GM12878 (cell line): Measurements from ENCODE around the gene PGAM1. TPM values are rescaled to one million over a fixed set of nuclear protein-coding genes. Genes with fewer than 3 reads are reported as not detected.

Source experiments
- ATAC-seq: fragments of 200-7000 bp; cut with Tn5 transposase; 3 replicates; pipeline ENCODE4 v1.9.1; 2020; ENCODE audit warnings: mild to moderate bottlenecking, moderate library complexity
- BruUV-seq: library from RNA; stranded (reverse); fragments of 400-500 nt; replicated peaks from 2 replicates; lab custom pipeline; 2021; lab: Mats Ljungman, UMichigan
- CTCF ChIA-PET: fragments of 300-600 bp; sonication (Branson Sonifier 250); formaldehyde crosslinking; extraction: SDS; loops from one replicate; lab custom pipeline; 2021; ENCODE audit warnings: inconsistent platforms; lab: Yijun Ruan, JAX
- POLR2A ChIA-PET: fragments of 350-600 bp; formaldehyde crosslinking; extraction: SDS; loops from one replicate; lab custom pipeline; 2021; ENCODE audit warnings: inconsistent platforms; lab: Charles Lee
- RAD21 ChIA-PET: fragments of 300-600 bp; sonication (Branson Sonifier 250); formaldehyde crosslinking; loops from one replicate; lab custom pipeline; 2023; ENCODE audit warnings: antibody characterized with exemption; ENCODE audit not compliant: unreplicated experiment; lab: Charles Lee
- SMC1A ChIA-PET: fragments of 300-600 bp; sonication (Branson Sonifier 250); formaldehyde crosslinking; loops from one replicate; lab custom pipeline; 2023; ENCODE audit not compliant: unreplicated experiment, uncharacterized antibody; lab: Charles Lee
- DNase-seq: peaks from one replicate; pipeline ENCODE4 v3.0.0-alpha.2; 2011; ENCODE audit warnings: low read depth, low spot score
- FAIRE-seq: peaks from 3 replicates; lab custom pipeline; 2011; peaks lifted over from hg19 to GRCh38; lab: Jason Lieb, UNC
- H2AFZ ChIP-seq: 2 replicates; pipeline ENCODE4 v1.6.0; 2011; ENCODE audit warnings: low read depth, low read length, control low read depth; ENCODE audit not compliant: control insufficient read depth
- H3K27ac ChIP-seq: 2 replicates; pipeline ENCODE4 v1.5.1; 2011; ENCODE audit warnings: control low read depth; ENCODE audit not compliant: control insufficient read depth, insufficient read depth
- H3K27me3 ChIP-seq, 2 experiments: replicated peaks in 1 of 2; 2 replicates each; pipeline versions ENCODE4 v1.6.0 to v1.6.1; 2011; ENCODE audit warnings: low read length in 1 of 2; ENCODE audit not compliant: control insufficient read depth in 2 of 2, insufficient read depth in 2 of 2
- H3K36me3 ChIP-seq, 2 experiments: 2 replicates each; pipeline ENCODE4 v1.5.1; 2011; ENCODE audit warnings: low read length in 1 of 2; ENCODE audit not compliant: control insufficient read depth in 2 of 2, insufficient read depth in 2 of 2
- H3K4me1 ChIP-seq: 2 replicates; pipeline ENCODE4 v1.6.1; 2011; ENCODE audit warnings: mild to moderate bottlenecking, low read length, moderate library complexity, mixed read lengths; ENCODE audit not compliant: control insufficient read depth, insufficient read depth
- H3K4me2 ChIP-seq: 2 replicates; pipeline ENCODE4 v1.6.0; 2011; ENCODE audit warnings: control low read depth; ENCODE audit not compliant: control insufficient read depth, insufficient read depth
- H3K4me3 ChIP-seq: fragments of 200-600 bp; sonication (generic); 2 replicates; pipeline ENCODE4 v1.5.1; 2016
- H3K79me2 ChIP-seq: 2 replicates; pipeline ENCODE4 v1.6.0; 2011; ENCODE audit warnings: low read length; ENCODE audit not compliant: control insufficient read depth, insufficient read depth
- H3K9ac ChIP-seq: 2 replicates; pipeline ENCODE4 v1.8.0; 2011; ENCODE audit warnings: low read length, control low read depth, mixed read lengths; ENCODE audit not compliant: control insufficient read depth, insufficient read depth
- H3K9me3 ChIP-seq: replicated peaks from 3 replicates; pipeline ENCODE4 v1.5.1; 2011; ENCODE audit warnings: mild to moderate bottlenecking, low read length; ENCODE audit not compliant: control insufficient read depth, insufficient read depth
- H4K20me1 ChIP-seq: 2 replicates; pipeline ENCODE4 v1.6.0; 2011; ENCODE audit not compliant: control insufficient read depth, insufficient read depth
- ATF7 ChIP-seq: fragments of 450-650 bp; IDR thresholded peaks from 2 replicates; pipeline ENCODE4 v1.6.1; 2016; ENCODE audit warnings: low read depth, mild to moderate bottlenecking
- BCL11A ChIP-seq: IDR thresholded peaks from 2 replicates; pipeline ENCODE4 v1.6.1; 2011; ENCODE audit warnings: low read depth, low read length
- BRCA1 ChIP-seq: IDR thresholded peaks from 2 replicates; pipeline ENCODE4 v1.6.1; 2011; ENCODE audit warnings: low read depth, low read length, improper control_type of control experiment
- CREM ChIP-seq: IDR thresholded peaks from 2 replicates; pipeline ENCODE4 v1.6.1; 2014; ENCODE audit warnings: antibody characterized with exemption, low read depth
- FOS ChIP-seq: IDR thresholded peaks from 3 replicates; pipeline ENCODE4 v1.6.1; 2011; ENCODE audit warnings: borderline replicate concordance; ENCODE audit not compliant: insufficient read length; ENCODE audit errors: extremely low read depth
- JUNB ChIP-seq: IDR thresholded peaks from 2 replicates; pipeline ENCODE4 v1.6.1; 2016; ENCODE audit warnings: antibody characterized with exemption, mild to moderate bottlenecking
- KDM1A ChIP-seq: fragments of 200-600 bp; sonication (generic); IDR thresholded peaks from 2 replicates; pipeline ENCODE4 v1.6.1; 2016; ENCODE audit warnings: borderline replicate concordance
- PAX8 ChIP-seq: fragments of 450-650 bp; IDR thresholded peaks from 2 replicates; pipeline ENCODE4 v1.6.1; 2017; ENCODE audit warnings: mild to moderate bottlenecking, moderate library complexity
- PBX3 ChIP-seq: IDR thresholded peaks from 2 replicates; pipeline ENCODE4 v1.6.1; 2011; ENCODE audit warnings: mild to moderate bottlenecking, low read depth, low read length, moderate library complexity; ENCODE audit not compliant: insufficient replicate concordance
- PML ChIP-seq: IDR thresholded peaks from 2 replicates; pipeline ENCODE4 v1.6.1; 2012; ENCODE audit warnings: low read length, inconsistent platforms
- POLR2AphosphoS2 ChIP-seq: IDR thresholded peaks from 2 replicates; pipeline ENCODE4 v1.6.1; 2011; ENCODE audit warnings: low read depth, mild to moderate bottlenecking, low read length, improper control_type of control experiment, moderate library complexity
- POU2F2 ChIP-seq: IDR thresholded peaks from 3 replicates; pipeline ENCODE4 v1.6.1; 2011; ENCODE audit warnings: low read depth, mild to moderate bottlenecking, low read length, borderline replicate concordance
- RELA ChIP-seq: fragments of 450-650 bp; IDR thresholded peaks from 2 replicates; pipeline ENCODE4 v1.8.0; 2014; ENCODE audit warnings: borderline replicate concordance; ENCODE audit not compliant: partially characterized antibody
- RFX5 ChIP-seq: IDR thresholded peaks from 2 replicates; pipeline ENCODE4 v1.6.1; 2011; ENCODE audit warnings: low read depth, low read length, improper control_type of control experiment
- RUNX3 ChIP-seq: IDR thresholded peaks from 2 replicates; pipeline ENCODE4 v1.6.1; 2012; ENCODE audit warnings: low read length, inconsistent platforms
- SIX5 ChIP-seq: IDR thresholded peaks from 2 replicates; pipeline ENCODE4 v1.6.1; 2011; ENCODE audit warnings: mild to moderate bottlenecking, low read depth, low read length, moderate library complexity; ENCODE audit not compliant: severe bottlenecking
- SMAD5 ChIP-seq: IDR thresholded peaks from 2 replicates; pipeline ENCODE4 v1.6.1; 2016; ENCODE audit warnings: antibody characterized with exemption, low read depth
- SPI1 ChIP-seq: IDR thresholded peaks from 2 replicates; pipeline ENCODE4 v1.6.1; 2011; ENCODE audit warnings: low read depth, mild to moderate bottlenecking, low read length, moderate library complexity, borderline replicate concordance; ENCODE audit not compliant: insufficient read depth
- SREBF1 ChIP-seq: IDR thresholded peaks from 2 replicates; pipeline ENCODE4 v1.6.1; 2012; ENCODE audit warnings: mild to moderate bottlenecking, low read length
- SUZ12 ChIP-seq: fragments of 200-600 bp; sonication (generic); IDR thresholded peaks from one replicate; pipeline ENCODE4 v1.6.1; 2018; ENCODE audit warnings: antibody characterized with exemption, mild to moderate bottlenecking; ENCODE audit not compliant: unreplicated experiment
- TAF1 ChIP-seq: IDR thresholded peaks from 2 replicates; pipeline ENCODE4 v1.6.1; 2011; ENCODE audit warnings: mild to moderate bottlenecking, low read depth, low read length, borderline replicate concordance
- TCF3 ChIP-seq: IDR thresholded peaks from 2 replicates; pipeline ENCODE4 v1.6.1; 2012; ENCODE audit warnings: low read depth, mild to moderate bottlenecking, low read length, borderline replicate concordance; ENCODE audit not compliant: insufficient read depth
- YY1 ChIP-seq: IDR thresholded peaks from 2 replicates; pipeline ENCODE4 v1.6.1; 2011; ENCODE audit warnings: low read depth, mild to moderate bottlenecking, low read length
- ZSCAN29 ChIP-seq: fragments of 450-650 bp; IDR thresholded peaks from 2 replicates; pipeline ENCODE4 v1.6.1; 2017; ENCODE audit warnings: mild to moderate bottlenecking, moderate library complexity
- WGBS: methylation state at CpG from one replicate; pipeline ENCODE4 v1.1.6; 2016; ENCODE audit warnings: low lambda C conversion rate; ENCODE audit not compliant: insufficient replicate concordance, insufficient coverage; ENCODE audit errors: missing lambda C conversion rate; 5-methylcytosine and 5-hydroxymethylcytosine counted together
- in situ Hi-C: fragments of 300-500 bp; cut with MboI; formaldehyde crosslinking; loops from 9 replicates; pipeline ENCODE4 v1.14.3; 2018; ENCODE audit warnings: mixed read lengths
- intact Hi-C: fragments of 100-400 bp; cut with micrococcal nuclease; formaldehyde crosslinking; loops from one replicate; pipeline ENCODE4 v1.14.2; 2022; ENCODE audit not compliant: unreplicated experiment
- polyA plus RNA-seq, 11 experiments: library from polyadenylated mRNA; depleted of rRNA in 4 of 11; unstranded in 6 of 11; stranded (reverse) in 5 of 11; fragments of >200 nt; fragmentation: Nextera tagmentation in 4 of 11; fragmentation: Illumina TruSeq in 1 of 11; extraction: Ambion mirVana in 4 of 11; extraction: Trizol in 1 of 11; gene quantifications; 1 replicate in 1 of 11; 2 replicates in 10 of 11; pipeline versions ENCODE4 v1.2.1 to v1.2.3, GENCODE V29; 2011 to 2016; ENCODE audit warnings: inconsistent platforms in 2 of 11, missing spikeins in 2 of 11, low read depth in 1 of 11
- total RNA-seq, 4 experiments: library from RNA; depleted of rRNA in 3 of 4; stranded (reverse); fragments of >200 nt in 3 of 4; fragmentation: Illumina TruSeq in 1 of 4; extraction: Trizol in 1 of 4; gene quantifications; 2 replicates each; pipeline versions ENCODE4 v1.2.1 to v1.2.3, GENCODE V29; 2013 to 2021
- TF ChIP-seq, protein P1 (sequence below): IDR thresholded peaks from 2 replicates; pipeline ENCODE4 v1.6.1; 2012; ENCODE audit warnings: low read depth, low read length, improper control_type of control experiment

Gene PGAM1
- total and polyA plus RNA-seq, 10 of the 15 experiments (the other 5 are each of a cell fraction or from before 2014, with no cell fraction given), result 115 to 1,362 (median 744) TPM

DNA sequence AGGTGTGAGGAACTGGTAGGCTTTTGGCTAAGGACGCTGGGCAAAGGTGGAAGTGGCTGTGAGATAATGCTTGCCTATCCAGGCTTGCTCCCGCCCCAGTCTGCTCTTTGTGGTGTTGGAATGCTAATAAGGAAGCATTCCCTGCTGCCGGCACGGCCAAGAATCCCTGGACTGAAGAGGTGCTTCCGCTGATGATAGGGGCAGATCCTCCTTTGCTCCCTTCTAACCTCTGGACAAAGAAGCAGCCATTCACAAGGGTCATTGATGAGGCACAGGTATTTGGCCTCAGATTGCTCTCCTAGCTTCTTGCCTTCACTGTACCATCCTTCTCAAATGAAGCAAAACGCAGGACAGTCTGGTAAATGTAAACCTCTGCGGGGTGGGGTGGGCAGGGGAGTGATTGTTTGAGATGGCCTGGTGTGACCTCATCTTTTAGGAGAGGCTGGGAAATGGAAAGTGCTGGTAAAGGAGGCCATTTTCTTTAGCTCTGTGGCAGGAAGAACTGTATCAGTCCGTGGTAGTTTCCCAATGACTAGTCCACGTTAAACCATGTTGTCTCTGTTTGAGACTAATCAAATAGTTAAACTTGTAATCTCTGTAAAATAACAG is 1.7 kb downstream of the PGAM1 start:
- FAIRE-seq (no peak), DNase-seq (no peak), ATAC-seq (peak; percentile 63)
- ChIA-PET POLR2A (interaction anchor here (0.7 to 2.6 kb wide), 6 partner anchors 10 to 309 kb away, joined by 3 to 9 read pairs (median 4); partner anchors contain the start of gene RRP12), SMC1A (interaction anchor here (0.8 to 2.1 kb wide), 5 partner anchors 11 to 27 kb away, joined by 3 to 12 read pairs (median 3); partner anchors contain the start of gene RRP12), RAD21 (interaction anchor here (1.4 to 1.9 kb wide), 2 partner anchors 15 to 20 kb away, joined by 3 to 4 read pairs; no protein-coding TSS in a partner anchor), CTCF (interaction anchor here (0.6 to 1.9 kb wide), 7 partner anchors 14 to 149 kb away, joined by 3 to 10 read pairs (median 4); partner anchors contain the start of gene RRP12)
- intact Hi-C loops, result loop anchor here (2.0 to 5.0 kb wide), 2 partner anchors 21 to 70 kb away; partner anchors contain the start of genes MMS19 and UBTD1
- Histone ChIP-seq H4K20me1 (peaks cover 8% of the 10 kb centered on the region; the same call in 1 of the 2 replicates), H3K36me3 (peaks cover 5 to 19% of the 10 kb centered on the region in 2 experiments; a peak in 3 of 4 replicates), H3K4me2 (peak overlapping the region; percentile 78), H3K9me3 (no peaks in the 10 kb centered on the region), H3K4me1 (peaks cover 18% of the 10 kb centered on the region), H2AFZ (no peak overlapping the region), H3K4me3 (peak overlapping the region; percentile 92), H3K27ac (peak overlapping the region; percentile 95), H3K79me2 (peaks cover 58% of the 10 kb centered on the region), H3K9ac (peak overlapping the region; percentile 89), H3K27me3 (no peaks in the 10 kb centered on the region)
- WGBS, result 0% methylated on average over 9 of the region's 9 CpGs
- TSS peak; percentile 61 for BruUV-seq
- TF ChIP-seq RELA, result no peak
- TF ChIP-seq SIX5, result no peak
- TF ChIP-seq RFX5, result no peak
- peak; percentile 35; the same call in 1 of the 2 replicates for TF ChIP-seq RUNX3
- no peak for TF ChIP-seq BRCA1
- TF ChIP-seq SMAD5, result no peak
- TF ChIP-seq CREM, result 0 out of 2 replicates have a peak, but pooled peaks have one; percentile 20
- TF ChIP-seq POLR2AphosphoS2, result no peak
- peak; percentile 93 for TF ChIP-seq YY1
- TF ChIP-seq BCL11A, result no peak
- TF ChIP-seq PML, result no peak
- peak; percentile 49; the same call in 1 of the 2 replicates for TF ChIP-seq JUNB
- TF ChIP-seq FOS, result no peak
- no peak for TF ChIP-seq ZSCAN29
- TF ChIP-seq, protein P1, sequence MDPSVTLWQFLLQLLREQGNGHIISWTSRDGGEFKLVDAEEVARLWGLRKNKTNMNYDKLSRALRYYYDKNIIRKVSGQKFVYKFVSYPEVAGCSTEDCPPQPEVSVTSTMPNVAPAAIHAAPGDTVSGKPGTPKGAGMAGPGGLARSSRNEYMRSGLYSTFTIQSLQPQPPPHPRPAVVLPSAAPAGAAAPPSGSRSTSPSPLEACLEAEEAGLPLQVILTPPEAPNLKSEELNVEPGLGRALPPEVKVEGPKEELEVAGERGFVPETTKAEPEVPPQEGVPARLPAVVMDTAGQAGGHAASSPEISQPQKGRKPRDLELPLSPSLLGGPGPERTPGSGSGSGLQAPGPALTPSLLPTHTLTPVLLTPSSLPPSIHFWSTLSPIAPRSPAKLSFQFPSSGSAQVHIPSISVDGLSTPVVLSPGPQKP, result no peak
- 0 out of 2 replicates have a peak, but pooled peaks have one; percentile 26 for TF ChIP-seq TAF1
- TF ChIP-seq TCF3, result no peak
- TF ChIP-seq SREBF1, result no peak
- TF ChIP-seq SPI1, result no peak
- TF ChIP-seq PBX3, result no peak
- TF ChIP-seq POU2F2, result no peak
- no peak for TF ChIP-seq PAX8
- no peak for TF ChIP-seq KDM1A
- peak; percentile 54; the same call in 1 of the 2 replicates for TF ChIP-seq ATF7
- TF ChIP-seq SUZ12, result no peak
- in situ Hi-C loops, result no loop called here
